Measurements from ENCODE around the gene CLPTM1. TPM values are rescaled to one million over a fixed set of nuclear protein-coding genes. Genes with fewer than 3 reads are reported as not detected.
A peak's percentile ranks its signal among the peaks of the same experiment; 100 is the strongest.
"Not testable (repeated sequence)": the region's sequence is repeated elsewhere in the genome, so short reads cannot be mapped to it uniquely, and the experiment has no call there.

CLPTM1 gene
- total and polyA plus RNA-seq, 2 donors from 2014 or later: 107 to 142 TPM

DNA sequence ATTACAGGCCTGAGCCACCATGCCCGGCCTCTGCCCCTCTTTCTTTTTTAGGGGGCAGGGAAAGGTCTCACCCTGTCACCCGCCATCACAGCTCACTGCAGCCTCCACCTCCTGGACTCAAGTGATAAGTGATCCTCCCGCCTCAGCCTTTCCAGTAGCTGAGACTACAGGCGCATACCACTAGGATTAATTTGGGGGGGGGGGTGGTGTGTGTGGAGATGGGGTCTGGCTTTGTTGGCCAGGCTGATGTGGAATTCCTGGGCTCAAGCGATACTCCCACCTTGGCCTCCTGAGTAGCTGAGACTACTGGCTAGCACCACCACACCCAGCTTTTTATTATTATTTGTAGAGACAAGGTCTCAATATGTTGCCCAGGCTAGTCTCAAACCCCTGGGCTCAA lies 45.4 kb upstream of the CLPTM1 start:
- no peak overlapping the region for H3K9ac ChIP-seq (ENCODE audit: low read length in 3 of 3)
- no peaks in the 10 kb centered on the region for H3K4me1 ChIP-seq (ENCODE audit: control insufficient read depth in 2 of 3, insufficient read depth in 2 of 3, low read depth in 1 of 3, low read length in 3 of 3)
- H3K27ac ChIP-seq (ENCODE audit: low read depth in 2 of 2, low read length in 2 of 2): no peak overlapping the region
- H3K36me3 ChIP-seq (ENCODE audit: control insufficient read depth in 2 of 3, insufficient read depth in 3 of 3, low read length in 3 of 3): peaks cover 0 to 5% (median 0%) of the 10 kb centered on the region in 3 donors
- no peaks in the 10 kb centered on the region for H3K9me3 ChIP-seq (ENCODE audit: control insufficient read depth in 2 of 3, insufficient read depth in 1 of 3, low read length in 3 of 3)
- DNase-seq (no peak), FAIRE-seq (no peak)
- H3K4me3 ChIP-seq (ENCODE audit: low read length in 3 of 3): no peak overlapping the region
- H3K27me3 ChIP-seq (ENCODE audit: control insufficient read depth, insufficient read depth, low read length): no peaks in the 10 kb centered on the region
- intact Hi-C loops (cut with DNase I): loop anchor here (5.0 kb wide), 1 partner anchor 43 kb away; no protein-coding TSS in a partner anchor
- TF ChIP-seq, protein P1, sequence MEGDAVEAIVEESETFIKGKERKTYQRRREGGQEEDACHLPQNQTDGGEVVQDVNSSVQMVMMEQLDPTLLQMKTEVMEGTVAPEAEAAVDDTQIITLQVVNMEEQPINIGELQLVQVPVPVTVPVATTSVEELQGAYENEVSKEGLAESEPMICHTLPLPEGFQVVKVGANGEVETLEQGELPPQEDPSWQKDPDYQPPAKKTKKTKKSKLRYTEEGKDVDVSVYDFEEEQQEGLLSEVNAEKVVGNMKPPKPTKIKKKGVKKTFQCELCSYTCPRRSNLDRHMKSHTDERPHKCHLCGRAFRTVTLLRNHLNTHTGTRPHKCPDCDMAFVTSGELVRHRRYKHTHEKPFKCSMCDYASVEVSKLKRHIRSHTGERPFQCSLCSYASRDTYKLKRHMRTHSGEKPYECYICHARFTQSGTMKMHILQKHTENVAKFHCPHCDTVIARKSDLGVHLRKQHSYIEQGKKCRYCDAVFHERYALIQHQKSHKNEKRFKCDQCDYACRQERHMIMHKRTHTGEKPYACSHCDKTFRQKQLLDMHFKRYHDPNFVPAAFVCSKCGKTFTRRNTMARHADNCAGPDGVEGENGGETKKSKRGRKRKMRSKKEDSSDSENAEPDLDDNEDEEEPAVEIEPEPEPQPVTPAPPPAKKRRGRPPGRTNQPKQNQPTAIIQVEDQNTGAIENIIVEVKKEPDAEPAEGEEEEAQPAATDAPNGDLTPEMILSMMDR (IDR thresholded peaks at IDR 0.05; ENCODE audit: borderline replicate concordance, extremely low read depth, insufficient read depth): no peak

DNA sequence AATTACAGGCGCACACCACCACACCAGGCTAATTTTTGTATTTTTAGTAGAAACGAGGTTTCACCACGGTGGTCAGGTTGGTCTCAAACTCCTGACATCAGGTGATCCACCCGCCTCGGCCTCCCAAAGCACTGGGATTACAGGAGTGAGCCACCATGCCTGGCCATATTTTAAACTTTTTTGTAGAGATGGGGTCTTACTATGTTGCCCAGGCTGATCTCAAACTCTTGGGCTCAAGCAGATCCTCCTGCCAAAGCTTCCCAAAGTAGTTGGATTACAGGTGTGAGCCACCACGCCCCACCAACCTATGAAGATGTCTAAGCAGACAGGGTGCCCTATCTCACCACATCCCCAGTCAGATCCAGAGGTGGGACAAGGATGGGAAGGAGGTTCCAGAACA lies 43.3 kb upstream of the CLPTM1 start:
- DNase-seq; H3K4me3 ChIP-seq (ENCODE audit: low read length in 3 of 3); H3K27me3 ChIP-seq (ENCODE audit: control insufficient read depth, insufficient read depth, low read length); intact Hi-C loops (cut with DNase I); H3K4me1 ChIP-seq (ENCODE audit: control insufficient read depth in 2 of 3, insufficient read depth in 2 of 3, low read depth in 1 of 3, low read length in 3 of 3); H3K9me3 ChIP-seq (ENCODE audit: control insufficient read depth in 2 of 3, insufficient read depth in 1 of 3, low read length in 3 of 3); FAIRE-seq; H3K27ac ChIP-seq (ENCODE audit: low read depth in 2 of 2, low read length in 2 of 2); H3K36me3 ChIP-seq (ENCODE audit: control insufficient read depth in 2 of 3, insufficient read depth in 3 of 3, low read length in 3 of 3); H3K9ac ChIP-seq (ENCODE audit: low read length in 3 of 3): not testable (repeated sequence)

DNA sequence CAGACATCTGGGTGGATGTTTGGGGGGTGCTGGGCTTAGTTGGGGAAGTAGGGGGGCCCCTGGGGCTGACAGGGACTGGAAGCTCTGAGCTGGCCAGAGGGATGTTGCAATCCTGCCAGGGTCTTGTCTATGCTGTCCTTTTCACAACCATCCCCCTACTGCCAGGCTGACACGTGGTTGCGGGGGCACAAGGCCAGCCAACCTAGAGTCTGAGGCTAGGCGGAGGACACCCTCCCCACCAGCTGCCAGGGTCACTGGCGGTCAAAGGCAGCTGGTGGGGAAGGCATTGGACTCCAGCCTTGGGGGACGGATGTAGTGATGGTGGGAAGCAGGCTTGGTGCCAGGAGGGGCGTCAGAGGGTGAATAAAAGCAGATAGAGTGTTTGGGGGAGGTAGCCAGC lies 42.3 kb upstream of the CLPTM1 start:
- Histone ChIP-seq H3K9ac (ENCODE audit: low read length in 3 of 3) (no peak overlapping the region), H3K9me3 (ENCODE audit: control insufficient read depth in 2 of 3, insufficient read depth in 1 of 3, low read length in 3 of 3) (no peaks in the 10 kb centered on the region), H3K36me3 (ENCODE audit: control insufficient read depth in 2 of 3, insufficient read depth in 3 of 3, low read length in 3 of 3) (peaks cover 0 to 1% (median 0%) of the 10 kb centered on the region in 3 donors), H3K27ac (ENCODE audit: low read depth in 2 of 2, low read length in 2 of 2) (no peak overlapping the region), H3K4me1 (ENCODE audit: control insufficient read depth in 2 of 3, insufficient read depth in 2 of 3, low read depth in 1 of 3, low read length in 3 of 3) (no peaks in the 10 kb centered on the region), H3K27me3 (ENCODE audit: control insufficient read depth, insufficient read depth, low read length) (no peaks in the 10 kb centered on the region), H3K4me3 (ENCODE audit: low read length in 3 of 3) (no peak overlapping the region)
- intact Hi-C loops (cut with DNase I): no loop called here
- FAIRE-seq (no peak), DNase-seq (no peak)
- TF ChIP-seq, protein P1 (IDR thresholded peaks at IDR 0.05; ENCODE audit: borderline replicate concordance, extremely low read depth, insufficient read depth): no peak

DNA sequence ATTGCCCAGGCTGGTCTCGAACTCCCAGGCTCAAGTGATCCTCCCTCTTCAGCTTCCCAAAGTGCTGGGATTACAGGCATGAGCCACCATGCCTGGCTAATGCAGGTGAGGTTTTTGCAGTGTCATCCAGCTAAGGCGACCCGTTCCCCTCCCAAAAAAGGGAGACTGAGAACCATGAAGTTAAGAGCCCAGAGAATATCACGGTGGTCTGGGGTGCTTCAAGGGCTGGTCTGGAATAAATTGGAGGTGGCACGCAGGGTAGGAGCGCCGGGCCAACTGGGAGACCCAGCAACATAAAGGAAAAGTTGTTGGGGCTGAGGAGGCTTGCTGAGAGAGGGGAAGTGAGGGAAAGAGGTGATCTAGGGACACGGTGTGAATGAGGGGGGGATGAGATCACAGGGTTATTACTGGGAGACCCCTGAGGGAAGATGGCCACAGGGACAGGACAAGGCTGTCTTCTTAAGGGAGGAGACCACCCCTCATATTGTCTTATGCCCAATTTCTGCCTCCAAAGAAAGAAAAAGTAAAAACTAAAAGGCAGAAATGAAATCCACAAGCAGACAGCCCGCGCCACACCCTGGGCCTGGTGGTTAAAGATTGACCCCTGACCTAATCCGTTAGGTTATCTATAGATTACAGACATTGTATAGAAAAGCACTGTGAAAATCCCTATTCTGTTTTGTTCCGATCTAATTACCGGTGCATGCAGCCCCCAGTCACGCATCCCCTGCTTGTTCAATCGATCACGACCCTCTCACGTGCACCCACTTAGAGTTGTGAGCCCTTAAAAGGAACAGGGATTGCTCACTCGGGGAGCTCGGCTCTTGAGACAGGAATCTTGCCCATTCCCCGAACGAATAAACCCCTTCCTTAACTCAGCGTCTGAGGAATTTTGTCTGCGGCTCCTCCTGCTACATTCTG lies 41.4 kb upstream of the CLPTM1 start:
- H3K9me3 ChIP-seq (ENCODE audit: control insufficient read depth in 2 of 3, insufficient read depth in 1 of 3, low read length in 3 of 3); H3K36me3 ChIP-seq (ENCODE audit: control insufficient read depth in 2 of 3, insufficient read depth in 3 of 3, low read length in 3 of 3); FAIRE-seq; H3K9ac ChIP-seq (ENCODE audit: low read length in 3 of 3); H3K27me3 ChIP-seq (ENCODE audit: control insufficient read depth, insufficient read depth, low read length); H3K4me1 ChIP-seq (ENCODE audit: control insufficient read depth in 2 of 3, insufficient read depth in 2 of 3, low read depth in 1 of 3, low read length in 3 of 3); intact Hi-C loops (cut with DNase I); H3K27ac ChIP-seq (ENCODE audit: low read depth in 2 of 2, low read length in 2 of 2); H3K4me3 ChIP-seq (ENCODE audit: low read length in 3 of 3): not testable (repeated sequence)
- DNase-seq: peak in 1 of 5 donors; percentile 4

DNA sequence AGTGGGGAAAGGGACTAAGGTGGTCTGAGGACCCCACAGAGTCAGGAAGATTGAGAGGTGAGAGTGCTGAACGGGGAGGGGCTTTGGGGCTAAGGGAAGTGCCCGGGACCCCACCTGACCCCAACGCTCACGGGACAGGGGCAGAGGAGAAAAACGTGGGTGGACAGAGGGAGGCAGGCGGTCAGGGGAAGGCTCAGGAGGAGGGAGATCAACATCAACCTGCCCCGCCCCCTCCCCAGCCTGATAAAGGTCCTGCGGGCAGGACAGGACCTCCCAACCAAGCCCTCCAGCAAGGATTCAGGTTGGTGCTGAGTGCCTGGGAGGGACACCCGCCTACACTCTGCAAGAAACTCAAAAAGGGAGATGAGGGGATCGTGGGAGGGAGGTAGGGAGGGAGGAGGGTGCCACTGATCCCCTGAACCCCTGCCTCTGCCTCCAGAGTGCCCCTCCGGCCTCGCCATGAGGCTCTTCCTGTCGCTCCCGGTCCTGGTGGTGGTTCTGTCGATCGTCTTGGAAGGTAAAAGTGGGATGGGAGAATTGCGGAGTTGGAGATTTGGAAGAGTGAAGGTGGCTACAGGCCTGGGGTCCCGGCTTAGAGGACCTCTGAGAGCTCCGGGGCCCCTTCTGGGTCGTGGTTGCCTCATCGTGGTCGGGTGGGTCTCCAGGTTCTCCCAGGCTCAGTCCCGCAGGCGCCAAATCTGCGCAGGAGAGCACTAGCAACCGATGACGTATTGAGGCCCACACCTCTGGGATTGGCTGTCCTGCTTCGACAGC lies 40.6 kb upstream of the CLPTM1 start, which contains the start of gene APOC1:
Gene APOC1, plus strand, starts transcription at position 176 of the 774 bp plus-strand sequence. Its CDS starts 284 bp downstream, at position 460.
- FAIRE-seq; H3K36me3 ChIP-seq (ENCODE audit: control insufficient read depth in 2 of 3, insufficient read depth in 3 of 3, low read length in 3 of 3); H3K27me3 ChIP-seq (ENCODE audit: control insufficient read depth, insufficient read depth, low read length); intact Hi-C loops (cut with DNase I); H3K27ac ChIP-seq (ENCODE audit: low read depth in 2 of 2, low read length in 2 of 2); H3K9me3 ChIP-seq (ENCODE audit: control insufficient read depth in 2 of 3, insufficient read depth in 1 of 3, low read length in 3 of 3); H3K4me1 ChIP-seq (ENCODE audit: control insufficient read depth in 2 of 3, insufficient read depth in 2 of 3, low read depth in 1 of 3, low read length in 3 of 3): not testable (repeated sequence)
- peak; percentile 89 to 96 (median 95) for DNase-seq
- peak within 1 kb of the TSS; percentile 69 to 73 (median 71) for H3K4me3 ChIP-seq (ENCODE audit: low read length in 3 of 3)
- H3K9ac ChIP-seq (ENCODE audit: low read length in 3 of 3): peak within 1 kb of the TSS; percentile 27 to 55 (median 46)

Measured in kidney (tissue), 14 donors.